Prostate gland (tissue), 2 donors: Measurements from ENCODE around the gene BTBD2. TPM values are rescaled to one million over a fixed set of nuclear protein-coding genes. Genes with fewer than 3 reads are reported as not detected.
"Not testable (repeated sequence)": the region's sequence is repeated elsewhere in the genome, so short reads cannot be mapped to it uniquely, and the experiment has no call there.

Experiments used
- DNase-seq: peaks from one replicate; pipeline ENCODE4 v3.0.0-alpha.2; 2019; ENCODE audit warnings: low spot score
- H3K27ac ChIP-seq, 2 donors: fragments of 200-600 bp; sonication (generic); 2 replicates each; pipeline ENCODE4 v1.5.1; 2017 to 2019
- H3K27me3 ChIP-seq: fragments of 200-600 bp; sonication (generic); replicated peaks from 2 replicates; pipeline ENCODE4 v1.5.1; 2019; ENCODE audit not compliant: insufficient read depth
- H3K36me3 ChIP-seq, 2 donors: fragments of 200-600 bp; sonication (generic); 1 replicate in 1 of 2; 2 replicates in 1 of 2; pipeline versions ENCODE4 v1.5.1 to v1.8.1; 2017 to 2019
- H3K4me1 ChIP-seq: fragments of 200-600 bp; sonication (generic); replicated peaks from 2 replicates; pipeline ENCODE4 v1.5.1; 2019
- H3K4me3 ChIP-seq, 2 donors: fragments of 200-600 bp; sonication (generic); 2 replicates each; pipeline ENCODE4 v1.5.1; 2017 to 2019
- H3K9me3 ChIP-seq: fragments of 200-600 bp; sonication (generic); 2 replicates; pipeline ENCODE4 v1.5.1; 2017
- POLR2A ChIP-seq: fragments of 450-650 bp; IDR thresholded peaks from one replicate; pipeline ENCODE4 v1.6.1; 2016; ENCODE audit warnings: antibody characterized with exemption, mild to moderate bottlenecking
- POLR2AphosphoS5 ChIP-seq: sonication (generic); formaldehyde crosslinking; IDR thresholded peaks from one replicate; pipeline ENCODE4 v1.6.1; 2017; ENCODE audit warnings: antibody characterized with exemption
- WGBS: methylation state at CpG from one replicate; pipeline ENCODE4 v1.1.5; 2018; 5-methylcytosine and 5-hydroxymethylcytosine counted together
- intact Hi-C: fragments of 100-400 bp; cut with DNase I; formaldehyde crosslinking; loops from one replicate; pipeline ENCODE4 v1.14.2; 2022
- total RNA-seq, 2 donors: library from RNA; depleted of rRNA; stranded (reverse); fragments of >200 nt; gene quantifications; one replicate each; pipeline ENCODE4 v1.1.0, GENCODE V29; 2016
- TF ChIP-seq, protein P1 (sequence below), 4 experiments: fragments of 200-600 bp in 2 of 4; fragments of 450-650 bp in 2 of 4; sonication (generic) in 2 of 4; IDR thresholded peaks; 1 replicate in 3 of 4; 2 replicates in 1 of 4; pipeline ENCODE4 v1.5.1; 2016 to 2019; ENCODE audit warnings: antibody characterized with exemption in 4 of 4, mild to moderate bottlenecking in 2 of 4, moderate library complexity in 2 of 4

Gene BTBD2
- total RNA-seq, 2 donors from 2014 or later = 116 to 136 TPM

DNA sequence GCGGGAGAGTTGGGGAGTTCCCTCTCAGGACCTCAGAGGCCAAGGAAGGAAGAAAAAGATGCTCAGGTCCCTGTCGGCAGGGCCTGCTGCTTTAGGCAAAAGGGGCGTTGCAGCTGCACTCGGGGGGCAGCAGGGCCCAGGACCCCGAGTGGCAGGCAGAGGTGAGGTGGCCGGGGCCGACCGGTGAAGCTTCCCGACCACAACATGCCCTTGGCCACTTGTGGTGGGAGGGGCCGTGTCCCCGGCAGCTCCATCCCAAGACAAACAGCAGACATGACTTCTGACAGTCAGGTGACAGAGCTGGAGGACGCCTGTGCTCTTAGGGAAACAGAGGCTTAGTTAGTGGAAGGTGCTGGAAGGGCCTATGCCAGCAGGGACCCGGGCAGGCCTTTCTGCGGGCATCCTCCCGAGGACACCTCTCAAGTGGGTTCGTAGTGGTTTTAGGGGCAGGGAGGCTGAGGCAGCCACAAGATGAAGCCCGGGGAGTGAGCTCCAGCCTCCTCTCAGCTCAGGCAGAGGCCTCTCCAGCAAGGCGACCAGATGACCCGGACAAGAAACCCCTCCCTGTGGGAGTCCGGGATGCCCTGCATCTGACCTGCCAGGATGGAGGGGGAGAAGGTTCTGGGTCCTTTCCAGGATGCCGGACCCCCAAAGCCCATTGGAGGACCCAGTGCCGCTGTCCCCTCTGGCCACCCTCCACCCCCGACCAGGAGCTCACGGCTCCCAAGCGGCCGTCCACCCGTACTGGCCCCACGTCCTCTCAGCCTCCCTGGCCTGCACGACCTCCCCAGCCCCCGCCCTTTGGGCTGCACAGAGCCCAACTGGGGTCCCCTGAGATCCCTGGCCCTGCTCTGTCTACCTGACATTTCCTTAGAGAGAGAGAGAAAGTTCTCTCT, 24.2 kb downstream of the BTBD2 start:
- intact Hi-C loops = no loop called here
- TF ChIP-seq POLR2A = no peak
- Histone ChIP-seq H3K27ac (no peak overlapping the region), H3K36me3 (peaks cover 10 to 18% of the 10 kb centered on the region in 2 donors), H3K27me3 (no peaks in the 10 kb centered on the region), H3K9me3 (no peaks in the 10 kb centered on the region), H3K4me1 (no peaks in the 10 kb centered on the region), H3K4me3 (no peak overlapping the region)
- DNase-seq = no peak
- 90% methylated on average over 22 of the region's 30 CpGs for WGBS

DNA sequence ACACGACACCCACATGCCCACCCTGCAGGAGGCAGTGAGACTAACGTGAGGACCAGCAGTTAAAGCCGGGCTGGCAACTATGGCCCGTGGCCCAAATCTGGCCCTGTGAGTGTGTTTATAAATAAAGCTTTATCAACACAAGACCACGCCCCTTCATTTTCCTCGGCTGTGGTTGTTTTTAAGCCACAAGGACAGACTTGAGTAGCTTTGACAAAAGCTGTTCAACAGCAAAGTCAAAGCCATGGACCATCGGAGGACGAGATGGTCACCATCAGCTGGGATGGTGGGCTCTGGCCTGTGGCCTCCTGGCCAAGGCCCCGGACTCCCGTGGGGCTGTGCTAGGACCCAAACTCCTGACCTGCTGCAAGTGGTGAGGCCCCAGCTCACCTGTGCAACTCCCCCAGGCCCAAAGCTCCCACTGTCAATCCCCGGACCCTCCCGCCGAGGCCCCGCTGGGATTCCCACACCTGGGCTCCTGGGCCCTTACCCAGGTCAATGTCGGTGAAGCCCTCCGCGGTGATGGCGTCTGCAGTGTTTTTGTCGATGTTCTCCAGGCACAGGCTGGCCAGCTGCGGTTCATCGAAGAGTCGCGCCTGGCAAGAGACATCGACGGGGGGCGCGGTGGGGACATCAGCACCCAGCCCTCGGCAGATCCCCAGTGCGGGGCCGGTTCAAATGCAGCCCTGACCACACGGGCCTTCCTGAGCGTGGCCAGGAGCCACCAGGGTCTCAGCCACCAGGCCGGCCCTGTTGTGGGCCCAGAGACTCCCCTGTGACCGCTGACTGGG, 25.1 kb downstream of the BTBD2 start:
- H3K4me3 ChIP-seq = no peak overlapping the region
- no peak overlapping the region for H3K27ac ChIP-seq
- 94% methylated on average over 34 of the region's 34 CpGs for WGBS
- intact Hi-C loops = no loop called here
- no peaks in the 10 kb centered on the region for H3K4me1 ChIP-seq
- TF ChIP-seq POLR2AphosphoS5 (no peak), POLR2A (no peak)
- TF ChIP-seq, protein P1, sequence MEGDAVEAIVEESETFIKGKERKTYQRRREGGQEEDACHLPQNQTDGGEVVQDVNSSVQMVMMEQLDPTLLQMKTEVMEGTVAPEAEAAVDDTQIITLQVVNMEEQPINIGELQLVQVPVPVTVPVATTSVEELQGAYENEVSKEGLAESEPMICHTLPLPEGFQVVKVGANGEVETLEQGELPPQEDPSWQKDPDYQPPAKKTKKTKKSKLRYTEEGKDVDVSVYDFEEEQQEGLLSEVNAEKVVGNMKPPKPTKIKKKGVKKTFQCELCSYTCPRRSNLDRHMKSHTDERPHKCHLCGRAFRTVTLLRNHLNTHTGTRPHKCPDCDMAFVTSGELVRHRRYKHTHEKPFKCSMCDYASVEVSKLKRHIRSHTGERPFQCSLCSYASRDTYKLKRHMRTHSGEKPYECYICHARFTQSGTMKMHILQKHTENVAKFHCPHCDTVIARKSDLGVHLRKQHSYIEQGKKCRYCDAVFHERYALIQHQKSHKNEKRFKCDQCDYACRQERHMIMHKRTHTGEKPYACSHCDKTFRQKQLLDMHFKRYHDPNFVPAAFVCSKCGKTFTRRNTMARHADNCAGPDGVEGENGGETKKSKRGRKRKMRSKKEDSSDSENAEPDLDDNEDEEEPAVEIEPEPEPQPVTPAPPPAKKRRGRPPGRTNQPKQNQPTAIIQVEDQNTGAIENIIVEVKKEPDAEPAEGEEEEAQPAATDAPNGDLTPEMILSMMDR (IDR thresholded peaks at IDR 0.05) = no peak
- peaks cover 10 to 24% of the 10 kb centered on the region in 2 donors for H3K36me3 ChIP-seq
- DNase-seq = no peak
- H3K9me3 ChIP-seq = no peaks in the 10 kb centered on the region
- H3K27me3 ChIP-seq = no peaks in the 10 kb centered on the region

DNA sequence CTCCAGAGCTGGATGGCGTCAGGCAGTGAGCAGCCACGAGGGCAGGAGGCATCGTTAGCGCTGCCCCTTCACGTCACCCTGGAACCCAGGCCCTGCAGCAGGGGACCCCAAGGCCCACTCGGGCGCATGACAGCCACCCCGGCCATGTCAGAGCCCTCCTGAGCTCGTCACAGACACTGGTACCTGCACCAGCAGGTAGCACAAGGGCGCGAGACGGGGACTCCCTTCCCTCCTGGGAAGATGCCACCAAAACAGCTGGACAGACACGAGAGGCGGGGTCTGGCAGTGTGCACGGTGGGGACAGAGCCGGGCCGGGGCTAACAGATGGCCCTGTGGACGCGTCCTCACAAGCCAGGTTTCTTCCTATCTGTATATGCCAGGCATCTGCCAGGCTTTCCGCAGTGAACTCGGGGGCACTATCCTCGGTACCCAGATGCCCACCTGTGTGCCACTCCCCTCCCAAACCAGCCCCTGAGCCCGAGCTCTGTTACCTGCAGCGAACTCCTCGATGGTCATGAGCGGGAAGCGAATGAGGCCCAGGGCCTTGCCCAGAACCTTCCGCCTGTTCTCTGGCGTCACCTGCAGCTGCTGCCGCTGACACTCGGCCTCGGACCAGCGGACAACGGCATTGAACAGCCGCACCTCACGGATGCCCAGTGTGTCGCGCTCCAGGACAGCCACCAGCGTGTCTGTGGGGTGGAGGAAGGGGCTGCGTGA, 25.8 kb downstream of the BTBD2 start:
- peaks cover 10 to 28% of the 10 kb centered on the region in 2 donors for H3K36me3 ChIP-seq

DNA sequence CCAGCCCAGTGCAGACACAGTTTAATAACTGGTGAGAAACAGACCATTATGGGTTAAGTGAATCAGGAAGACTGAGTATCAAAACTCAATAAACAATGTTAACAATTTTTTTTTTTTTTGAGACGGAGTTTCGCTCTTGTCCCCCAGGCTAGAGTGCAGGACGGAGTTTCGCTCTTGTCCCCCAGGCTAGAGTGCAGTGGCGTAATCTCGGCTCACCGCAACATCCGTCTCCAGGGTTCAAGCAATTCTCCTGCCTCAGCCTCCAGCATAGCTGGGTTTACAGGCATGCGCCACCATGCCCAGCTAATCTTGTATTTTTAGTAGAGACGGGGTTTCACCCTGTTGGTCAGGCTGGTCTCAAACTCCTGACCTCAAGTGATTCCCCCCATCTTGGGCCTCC, 27.1 kb downstream of the BTBD2 start:
- H3K27ac ChIP-seq, intact Hi-C loops, H3K4me1 ChIP-seq, H3K4me3 ChIP-seq, H3K27me3 ChIP-seq, H3K9me3 ChIP-seq, DNase-seq: not testable (repeated sequence)
- 84% methylated on average over 10 of the region's 10 CpGs for WGBS
- H3K36me3 ChIP-seq = peaks cover 10 to 28% of the 10 kb centered on the region in 2 donors

More for the DNA sequence above, 25.8 kb downstream of the BTBD2 start:
- Histone ChIP-seq H3K4me3 (no peak overlapping the region), H3K27ac (no peak overlapping the region), H3K4me1 (no peaks in the 10 kb centered on the region), H3K27me3 (no peaks in the 10 kb centered on the region), H3K9me3 (no peaks in the 10 kb centered on the region)
- 86% methylated on average over 40 of the region's 40 CpGs for WGBS
- TF ChIP-seq, protein P1 (IDR thresholded peaks at IDR 0.05) = no peak
- TF ChIP-seq POLR2AphosphoS5 = no peak
- TF ChIP-seq POLR2A = no peak
- intact Hi-C loops = no loop called here
- DNase-seq = no peak

DNA sequence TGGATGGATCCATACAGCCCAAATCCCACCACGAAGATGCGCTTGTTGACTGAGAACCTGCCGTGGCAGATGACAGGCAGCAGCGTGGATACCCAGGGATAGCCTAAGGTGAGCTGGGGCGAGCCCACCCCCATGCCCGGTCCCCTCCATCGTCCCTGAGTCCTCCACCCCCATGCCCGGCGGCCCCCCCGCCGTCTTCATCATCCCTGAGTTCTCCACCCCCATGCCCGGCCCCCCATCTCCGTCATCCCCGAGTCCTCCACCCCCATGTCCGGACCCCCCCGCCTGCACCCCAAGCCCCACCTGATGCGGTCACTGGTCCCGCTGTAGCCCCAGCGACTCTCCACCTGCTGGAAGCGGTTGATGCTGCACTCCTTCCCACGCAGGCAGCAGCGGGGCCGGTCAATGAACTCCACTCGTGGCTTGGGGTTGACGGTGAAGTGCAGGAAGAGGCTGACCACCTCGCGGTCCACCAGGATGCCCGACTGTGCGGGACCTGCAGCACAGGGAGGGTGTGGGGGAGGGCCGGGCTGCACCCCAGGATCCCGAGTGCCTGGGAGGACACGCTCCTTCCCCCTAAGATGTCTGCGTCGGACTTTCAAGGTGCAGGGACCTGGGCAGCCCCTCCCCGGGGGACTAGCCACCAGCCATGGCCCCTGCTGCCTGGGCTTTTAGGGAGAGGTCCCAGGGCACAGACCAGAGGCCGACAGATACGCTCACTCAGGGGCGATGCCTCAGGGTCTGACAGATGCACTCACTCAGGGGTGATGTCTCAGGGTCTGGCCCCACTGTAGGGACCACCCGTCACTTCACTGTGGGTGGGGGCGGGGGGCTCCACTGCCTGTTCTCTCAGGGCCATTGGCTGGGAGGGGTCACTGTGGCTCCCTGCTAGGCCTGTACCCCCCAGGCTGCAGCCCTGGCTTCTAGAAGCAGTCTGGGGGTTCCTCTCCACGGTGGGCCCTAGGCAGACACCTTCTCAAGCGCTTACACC, 28.0 kb downstream of the BTBD2 start:
- H3K27ac ChIP-seq = no peak overlapping the region
- peaks cover 10 to 25% of the 10 kb centered on the region in 2 donors for H3K36me3 ChIP-seq
- DNase-seq = no peak
- intact Hi-C loops = no loop called here
- no peaks in the 10 kb centered on the region for H3K9me3 ChIP-seq
- H3K27me3 ChIP-seq = no peaks in the 10 kb centered on the region
- WGBS = 79% methylated on average over 30 of the region's 42 CpGs
- H3K4me3 ChIP-seq = no peak overlapping the region
- H3K4me1 ChIP-seq = no peaks in the 10 kb centered on the region
- TF ChIP-seq POLR2A (no peak), POLR2AphosphoS5 (no peak)
- TF ChIP-seq, protein P1 (IDR thresholded peaks at IDR 0.05) = no peak
